GM12878 (cell line): ENCODE results near the gene RPS6KA5. TPM values are rescaled to one million over a fixed set of nuclear protein-coding genes. Genes with fewer than 3 reads are reported as not detected.
"Not testable (repeated sequence)": the region's sequence is repeated elsewhere in the genome, so short reads cannot be mapped to it uniquely, and the experiment has no call there.

Experiments used
- ATAC-seq: fragments of 200-7000 bp; cut with Tn5 transposase; 3 replicates; pipeline ENCODE4 v1.9.1; 2020; ENCODE audit warnings: mild to moderate bottlenecking, moderate library complexity
- BruUV-seq: library from RNA; stranded (reverse); fragments of 400-500 nt; replicated peaks from 2 replicates; lab custom pipeline; 2021; lab: Mats Ljungman, UMichigan
- CTCF ChIA-PET: fragments of 300-600 bp; sonication (Branson Sonifier 250); formaldehyde crosslinking; extraction: SDS; loops from one replicate; lab custom pipeline; 2021; ENCODE audit warnings: inconsistent platforms; lab: Yijun Ruan, JAX
- POLR2A ChIA-PET: fragments of 350-600 bp; formaldehyde crosslinking; extraction: SDS; loops from one replicate; lab custom pipeline; 2021; ENCODE audit warnings: inconsistent platforms; lab: Charles Lee
- RAD21 ChIA-PET: fragments of 300-600 bp; sonication (Branson Sonifier 250); formaldehyde crosslinking; loops from one replicate; lab custom pipeline; 2023; ENCODE audit warnings: antibody characterized with exemption; ENCODE audit not compliant: unreplicated experiment; lab: Charles Lee
- SMC1A ChIA-PET: fragments of 300-600 bp; sonication (Branson Sonifier 250); formaldehyde crosslinking; loops from one replicate; lab custom pipeline; 2023; ENCODE audit not compliant: unreplicated experiment, uncharacterized antibody; lab: Charles Lee
- DNase-seq: peaks from one replicate; pipeline ENCODE4 v3.0.0-alpha.2; 2011; ENCODE audit warnings: low read depth, low spot score
- FAIRE-seq: peaks from 3 replicates; lab custom pipeline; 2011; peaks lifted over from hg19 to GRCh38; lab: Jason Lieb, UNC
- H2AFZ ChIP-seq: 2 replicates; pipeline ENCODE4 v1.6.0; 2011; ENCODE audit warnings: low read depth, low read length, control low read depth; ENCODE audit not compliant: control insufficient read depth
- H3K27ac ChIP-seq: 2 replicates; pipeline ENCODE4 v1.5.1; 2011; ENCODE audit warnings: control low read depth; ENCODE audit not compliant: control insufficient read depth, insufficient read depth
- H3K27me3 ChIP-seq, 2 experiments: replicated peaks in 1 of 2; 2 replicates each; pipeline versions ENCODE4 v1.6.0 to v1.6.1; 2011; ENCODE audit warnings: low read length in 1 of 2; ENCODE audit not compliant: control insufficient read depth in 2 of 2, insufficient read depth in 2 of 2
- H3K36me3 ChIP-seq, 2 experiments: 2 replicates each; pipeline ENCODE4 v1.5.1; 2011; ENCODE audit warnings: low read length in 1 of 2; ENCODE audit not compliant: control insufficient read depth in 2 of 2, insufficient read depth in 2 of 2
- H3K4me1 ChIP-seq: 2 replicates; pipeline ENCODE4 v1.6.1; 2011; ENCODE audit warnings: mild to moderate bottlenecking, low read length, moderate library complexity, mixed read lengths; ENCODE audit not compliant: control insufficient read depth, insufficient read depth
- H3K4me2 ChIP-seq: 2 replicates; pipeline ENCODE4 v1.6.0; 2011; ENCODE audit warnings: control low read depth; ENCODE audit not compliant: control insufficient read depth, insufficient read depth
- H3K4me3 ChIP-seq: fragments of 200-600 bp; sonication (generic); 2 replicates; pipeline ENCODE4 v1.5.1; 2016
- H3K79me2 ChIP-seq: 2 replicates; pipeline ENCODE4 v1.6.0; 2011; ENCODE audit warnings: low read length; ENCODE audit not compliant: control insufficient read depth, insufficient read depth
- H3K9ac ChIP-seq: 2 replicates; pipeline ENCODE4 v1.8.0; 2011; ENCODE audit warnings: low read length, control low read depth, mixed read lengths; ENCODE audit not compliant: control insufficient read depth, insufficient read depth
- H3K9me3 ChIP-seq: replicated peaks from 3 replicates; pipeline ENCODE4 v1.5.1; 2011; ENCODE audit warnings: mild to moderate bottlenecking, low read length; ENCODE audit not compliant: control insufficient read depth, insufficient read depth
- H4K20me1 ChIP-seq: 2 replicates; pipeline ENCODE4 v1.6.0; 2011; ENCODE audit not compliant: control insufficient read depth, insufficient read depth
- FOXK2 ChIP-seq: fragments of 450-650 bp; IDR thresholded peaks from 2 replicates; pipeline ENCODE4 v1.6.1; 2017; ENCODE audit warnings: mild to moderate bottlenecking, moderate library complexity
- YY1 ChIP-seq: IDR thresholded peaks from 2 replicates; pipeline ENCODE4 v1.6.1; 2011; ENCODE audit warnings: low read depth, mild to moderate bottlenecking, low read length
- WGBS: methylation state at CpG from one replicate; pipeline ENCODE4 v1.1.6; 2016; ENCODE audit warnings: low lambda C conversion rate; ENCODE audit not compliant: insufficient replicate concordance, insufficient coverage; ENCODE audit errors: missing lambda C conversion rate; 5-methylcytosine and 5-hydroxymethylcytosine counted together
- in situ Hi-C: fragments of 300-500 bp; cut with MboI; formaldehyde crosslinking; loops from 9 replicates; pipeline ENCODE4 v1.14.3; 2018; ENCODE audit warnings: mixed read lengths
- intact Hi-C: fragments of 100-400 bp; cut with micrococcal nuclease; formaldehyde crosslinking; loops from one replicate; pipeline ENCODE4 v1.14.2; 2022; ENCODE audit not compliant: unreplicated experiment
- polyA plus RNA-seq, 11 experiments: library from polyadenylated mRNA; depleted of rRNA in 4 of 11; unstranded in 6 of 11; stranded (reverse) in 5 of 11; fragments of >200 nt; fragmentation: Nextera tagmentation in 4 of 11; fragmentation: Illumina TruSeq in 1 of 11; extraction: Ambion mirVana in 4 of 11; extraction: Trizol in 1 of 11; gene quantifications; 1 replicate in 1 of 11; 2 replicates in 10 of 11; pipeline versions ENCODE4 v1.2.1 to v1.2.3, GENCODE V29; 2011 to 2016; ENCODE audit warnings: inconsistent platforms in 2 of 11, missing spikeins in 2 of 11, low read depth in 1 of 11
- total RNA-seq, 4 experiments: library from RNA; depleted of rRNA in 3 of 4; stranded (reverse); fragments of >200 nt in 3 of 4; fragmentation: Illumina TruSeq in 1 of 4; extraction: Trizol in 1 of 4; gene quantifications; 2 replicates each; pipeline versions ENCODE4 v1.2.1 to v1.2.3, GENCODE V29; 2013 to 2021

Gene RPS6KA5
- total and polyA plus RNA-seq, 10 of the 15 experiments (the other 5 are each of a cell fraction or from before 2014, with no cell fraction given) = 1.4 to 7.0 (median 3.7) TPM

GRCh38 chr14:91095178-91095577, 34.7 kb upstream of the RPS6KA5 start:
- Histone ChIP-seq H2AFZ (no peak overlapping the region), H3K27me3 (no peaks in the 10 kb centered on the region), H3K36me3 (no peaks in the 10 kb centered on the region), H3K4me1 (no peaks in the 10 kb centered on the region), H3K4me3 (no peak overlapping the region), H3K4me2 (no peak overlapping the region), H3K27ac (no peak overlapping the region), H3K79me2 (no peaks in the 10 kb centered on the region), H4K20me1 (no peaks in the 10 kb centered on the region), H3K9me3 (no peaks in the 10 kb centered on the region), H3K9ac (no peak overlapping the region)
- DNase-seq (no peak), ATAC-seq (no peak), FAIRE-seq (no peak)
- RAD21 ChIA-PET = no interaction called here
- no TSS peak for BruUV-seq
- CTCF ChIA-PET = interaction anchor here (0.6 kb wide), 1 partner anchor 41 kb away, joined by 3 read pairs; no protein-coding TSS in a partner anchor
- intact Hi-C loops = no loop called here
- in situ Hi-C loops = no loop called here
- POLR2A ChIA-PET = no interaction called here
- TF ChIP-seq FOXK2 = no peak
- WGBS = 62% methylated on average over 8 of the region's 8 CpGs
- SMC1A ChIA-PET = no interaction called here

GRCh38 chr14:91094772-91095171, 34.3 kb upstream of the RPS6KA5 start:
- POLR2A ChIA-PET = no interaction called here
- ATAC-seq = no peak

GRCh38 chr14:91093743-91094472, 33.5 kb upstream of the RPS6KA5 start:
- H3K79me2 ChIP-seq, SMC1A ChIA-PET, intact Hi-C loops, in situ Hi-C loops, H2AFZ ChIP-seq, BruUV-seq, ATAC-seq, H3K4me1 ChIP-seq, H3K9me3 ChIP-seq, FAIRE-seq, POLR2A ChIA-PET, H3K27ac ChIP-seq, H4K20me1 ChIP-seq, H3K9ac ChIP-seq, H3K27me3 ChIP-seq, DNase-seq, H3K4me3 ChIP-seq, H3K4me2 ChIP-seq, RAD21 ChIA-PET, H3K36me3 ChIP-seq, CTCF ChIA-PET: not testable (repeated sequence)
- 86% methylated on average over 14 of the region's 14 CpGs for WGBS

More at GRCh38 chr14:91094772-91095171, 34.3 kb upstream of the RPS6KA5 start:
- in situ Hi-C loops = no loop called here
- intact Hi-C loops = no loop called here
- Histone ChIP-seq H3K4me2 (no peak overlapping the region), H3K4me3 (no peak overlapping the region), H2AFZ (no peak overlapping the region), H4K20me1 (no peaks in the 10 kb centered on the region), H3K79me2 (no peaks in the 10 kb centered on the region), H3K27me3 (no peaks in the 10 kb centered on the region), H3K9me3 (no peaks in the 10 kb centered on the region), H3K9ac (no peak overlapping the region), H3K36me3 (no peaks in the 10 kb centered on the region), H3K27ac (no peak overlapping the region), H3K4me1 (peaks cover 3% of the 10 kb centered on the region; the same call in 1 of the 2 replicates)
- FAIRE-seq = no peak
- ChIA-PET CTCF (interaction anchor here (0.6 kb wide), 1 partner anchor 41 kb away, joined by 3 read pairs; no protein-coding TSS in a partner anchor), SMC1A (no interaction called here), RAD21 (no interaction called here)
- no peak for TF ChIP-seq YY1
- 60% methylated on average over 4 of the region's 4 CpGs for WGBS
- no TSS peak for BruUV-seq
- DNase-seq = no peak
